Kidney epithelial cell (primary cell): ENCODE results near the gene MITF. TPM values are rescaled to one million over a fixed set of nuclear protein-coding genes. Genes with fewer than 3 reads are reported as not detected.
A peak's percentile ranks its signal among the peaks of the same experiment; 100 is the strongest.
"Not testable (repeated sequence)": the region's sequence is repeated elsewhere in the genome, so short reads cannot be mapped to it uniquely, and the experiment has no call there.

Experiments
- DNase-seq: peaks from one replicate; pipeline ENCODE4 v3.0.0-alpha.2; 2010; ENCODE audit warnings: low read depth
- H3K27me3 ChIP-seq: 2 replicates; pipeline ENCODE4 v1.6.0; 2011; ENCODE audit warnings: low read length; ENCODE audit not compliant: control insufficient read depth, insufficient read depth
- H3K36me3 ChIP-seq: 2 replicates; pipeline ENCODE4 v1.5.1; 2011; ENCODE audit warnings: low read length; ENCODE audit not compliant: control insufficient read depth, insufficient read depth
- H3K4me3 ChIP-seq: 2 replicates; pipeline ENCODE4 v1.5.1; 2011; ENCODE audit warnings: low read depth, mild to moderate bottlenecking, control low read depth, low read length
- total RNA-seq: library from RNA; depleted of rRNA; stranded (reverse); fragments of >200 nt; gene quantifications from 2 replicates; pipeline ENCODE4 v1.2.3, GENCODE V29; 2015
- TF ChIP-seq, protein P1 (sequence below): IDR thresholded peaks from 2 replicates; pipeline ENCODE4 v1.5.1; 2011; ENCODE audit warnings: mild to moderate bottlenecking, moderate library complexity, low read length, control low read depth, inconsistent platforms; ENCODE audit not compliant: insufficient read depth, poor library complexity, severe bottlenecking

The MITF gene
- total RNA-seq, 1 donor from 2014 or later, result 5.8 TPM

DNA sequence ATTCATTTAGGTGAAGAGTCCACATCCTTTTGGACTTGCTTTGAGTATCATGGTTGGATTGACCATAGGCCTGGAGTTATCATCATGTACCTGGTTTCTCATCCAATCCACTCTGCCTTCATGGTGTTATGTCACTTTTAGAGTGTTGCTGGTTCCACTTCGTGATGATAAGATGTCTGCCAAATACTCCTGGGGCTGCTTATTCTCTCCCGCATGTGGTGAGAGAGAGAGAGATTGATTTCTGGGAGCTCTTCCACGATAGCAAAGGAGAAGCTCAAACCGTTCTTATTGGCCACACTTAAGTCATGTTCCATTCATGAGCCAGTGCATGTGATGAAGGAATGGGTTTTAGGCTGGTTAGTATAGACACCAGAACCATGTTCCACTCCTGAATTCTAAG lies 47.6 kb downstream of the MITF start:
- TF ChIP-seq, protein P1, sequence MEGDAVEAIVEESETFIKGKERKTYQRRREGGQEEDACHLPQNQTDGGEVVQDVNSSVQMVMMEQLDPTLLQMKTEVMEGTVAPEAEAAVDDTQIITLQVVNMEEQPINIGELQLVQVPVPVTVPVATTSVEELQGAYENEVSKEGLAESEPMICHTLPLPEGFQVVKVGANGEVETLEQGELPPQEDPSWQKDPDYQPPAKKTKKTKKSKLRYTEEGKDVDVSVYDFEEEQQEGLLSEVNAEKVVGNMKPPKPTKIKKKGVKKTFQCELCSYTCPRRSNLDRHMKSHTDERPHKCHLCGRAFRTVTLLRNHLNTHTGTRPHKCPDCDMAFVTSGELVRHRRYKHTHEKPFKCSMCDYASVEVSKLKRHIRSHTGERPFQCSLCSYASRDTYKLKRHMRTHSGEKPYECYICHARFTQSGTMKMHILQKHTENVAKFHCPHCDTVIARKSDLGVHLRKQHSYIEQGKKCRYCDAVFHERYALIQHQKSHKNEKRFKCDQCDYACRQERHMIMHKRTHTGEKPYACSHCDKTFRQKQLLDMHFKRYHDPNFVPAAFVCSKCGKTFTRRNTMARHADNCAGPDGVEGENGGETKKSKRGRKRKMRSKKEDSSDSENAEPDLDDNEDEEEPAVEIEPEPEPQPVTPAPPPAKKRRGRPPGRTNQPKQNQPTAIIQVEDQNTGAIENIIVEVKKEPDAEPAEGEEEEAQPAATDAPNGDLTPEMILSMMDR, result no peak
- H3K36me3 ChIP-seq, result no peaks in the 10 kb centered on the region
- no peak for DNase-seq
- no peaks in the 10 kb centered on the region for H3K27me3 ChIP-seq
- H3K4me3 ChIP-seq, result no peak overlapping the region

DNA sequence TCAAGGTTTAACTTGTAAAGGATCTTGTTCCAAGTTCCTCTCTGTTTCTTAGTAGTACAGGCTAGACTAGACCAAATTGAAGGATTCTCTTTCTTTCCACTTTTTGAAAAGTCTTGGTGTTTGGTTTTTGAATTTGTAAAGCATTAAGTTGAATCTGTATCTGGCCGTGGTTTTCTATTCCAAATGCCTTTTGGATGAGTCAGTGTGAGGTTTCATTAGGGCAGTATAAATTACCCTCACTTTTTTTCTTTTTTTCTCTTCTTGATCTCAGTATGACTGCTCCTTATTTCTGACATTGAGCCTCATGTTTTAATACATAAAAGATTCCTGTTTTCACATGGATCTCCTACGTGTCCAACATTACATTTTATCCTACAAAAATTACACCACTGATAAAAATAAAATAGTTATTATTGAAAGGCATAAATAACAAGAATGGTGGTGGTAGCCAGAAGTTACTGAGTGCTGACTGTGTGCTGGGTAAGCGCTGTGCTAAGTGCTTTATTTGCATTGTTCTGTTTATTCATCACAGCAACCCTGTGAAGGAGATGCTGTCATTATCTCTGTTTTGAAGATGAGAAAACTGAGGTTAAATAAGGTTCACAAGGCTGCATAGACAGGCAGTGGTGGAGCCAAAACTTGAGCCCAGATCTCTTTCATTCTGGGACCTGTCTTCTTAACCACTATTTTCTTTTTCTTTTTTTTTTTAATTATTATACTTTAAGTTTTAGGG lies 48.3 kb downstream of the MITF start:
- peak; percentile 75 for DNase-seq
- TF ChIP-seq, protein P1, result no peak
- no peaks in the 10 kb centered on the region for H3K27me3 ChIP-seq
- H3K4me3 ChIP-seq, result no peak overlapping the region
- no peaks in the 10 kb centered on the region for H3K36me3 ChIP-seq

DNA sequence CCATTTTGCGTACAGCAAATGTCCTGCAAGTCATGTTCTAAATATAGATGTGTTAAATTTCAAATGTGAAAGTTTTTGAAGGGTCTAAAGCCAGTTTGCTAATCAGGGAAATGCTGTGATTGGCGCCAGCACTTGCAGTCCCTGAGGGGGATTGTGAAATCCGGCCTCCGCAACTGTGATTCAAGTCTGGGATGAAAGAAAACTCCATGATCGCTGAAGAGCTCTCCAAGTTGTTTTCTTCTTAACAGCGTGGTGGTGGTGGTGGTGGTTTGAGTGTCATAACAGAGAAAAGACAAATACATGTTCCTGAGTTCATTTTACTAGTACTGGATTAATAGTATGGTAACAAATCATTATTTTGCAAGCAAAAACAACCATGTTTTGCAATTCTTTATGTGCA lies 51.8 kb downstream of the MITF start:
- Histone ChIP-seq H3K4me3 (no peak overlapping the region), H3K27me3 (no peaks in the 10 kb centered on the region), H3K36me3 (no peaks in the 10 kb centered on the region)
- TF ChIP-seq, protein P1, result no peak
- DNase-seq, result no peak

DNA sequence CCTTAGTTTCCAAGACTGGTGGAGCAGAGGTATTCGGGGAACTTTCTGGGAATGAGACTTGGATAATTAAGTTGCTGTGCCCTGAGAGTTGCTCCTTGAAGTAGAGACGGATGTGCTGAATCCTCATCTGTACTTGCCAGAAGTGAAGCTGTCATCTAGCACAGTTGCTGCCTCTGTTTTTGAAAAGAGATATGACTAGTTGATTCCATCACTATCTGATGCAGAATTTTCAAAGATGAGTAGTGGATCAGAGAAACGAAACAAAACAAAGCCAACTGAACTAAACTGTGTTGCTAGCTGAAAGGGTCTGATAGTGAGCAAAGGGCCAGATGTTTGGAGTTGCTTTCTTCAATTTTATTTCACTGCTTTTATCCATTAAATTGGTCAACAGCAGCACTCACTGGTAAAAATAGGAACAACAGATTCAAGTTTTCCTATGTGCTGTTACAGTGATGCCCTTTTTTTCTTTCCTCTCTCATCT lies 52.7 kb downstream of the MITF start:
- no peak overlapping the region for H3K4me3 ChIP-seq
- DNase-seq, result no peak
- no peaks in the 10 kb centered on the region for H3K27me3 ChIP-seq
- TF ChIP-seq, protein P1, result peak; percentile 50
- H3K36me3 ChIP-seq, result no peaks in the 10 kb centered on the region

DNA sequence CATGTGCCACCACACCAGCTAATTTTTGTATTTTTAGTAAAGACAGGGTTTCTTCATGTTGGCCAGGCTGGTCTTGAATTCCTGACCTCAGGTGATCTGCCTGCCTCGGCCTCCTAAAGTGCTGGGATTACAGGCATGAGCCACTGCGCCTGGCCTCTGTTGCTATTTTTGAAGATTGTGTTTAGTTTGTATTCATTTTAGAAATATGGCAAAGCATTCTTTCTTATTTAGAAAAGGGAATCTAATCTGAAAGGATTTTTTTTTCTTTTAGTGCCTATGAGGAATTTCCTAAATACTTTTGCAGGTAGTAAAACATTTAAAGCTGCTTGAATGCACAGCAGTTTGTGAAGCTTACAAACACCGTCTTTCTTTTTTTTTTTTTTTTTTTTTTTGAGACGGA lies 56.9 kb downstream of the MITF start:
- not testable (repeated sequence) for H3K27me3 ChIP-seq, H3K4me3 ChIP-seq, DNase-seq, H3K36me3 ChIP-seq

DNA sequence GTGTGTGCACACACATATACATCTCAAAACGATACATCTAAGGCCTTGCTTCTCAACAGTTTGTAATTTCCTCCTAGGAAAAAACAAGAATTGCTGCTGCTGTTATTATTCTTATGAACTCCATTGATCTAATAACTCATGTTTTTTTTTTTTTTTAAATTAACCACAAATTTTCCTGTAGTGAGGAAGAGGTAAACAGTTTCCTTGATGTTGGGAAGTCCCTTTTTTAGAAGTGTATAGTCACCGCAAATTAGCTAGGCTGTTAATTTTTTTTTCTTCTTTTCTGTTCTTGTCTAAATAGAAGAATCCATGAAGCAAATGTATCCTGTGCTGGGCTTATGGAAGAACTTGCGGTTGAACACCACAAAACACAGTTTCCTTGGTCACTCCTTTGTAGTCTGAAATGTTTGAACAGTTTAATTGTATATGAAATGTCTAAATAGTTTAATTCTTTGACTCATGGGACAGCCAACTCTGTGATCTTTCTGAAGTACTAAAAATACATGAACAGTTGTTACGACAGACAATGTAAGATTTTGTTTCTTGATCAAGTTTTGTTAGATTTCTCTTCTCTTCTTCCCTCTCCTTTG lies 64.5 kb downstream of the MITF start:
- H3K27me3 ChIP-seq, result no peaks in the 10 kb centered on the region
- no peaks in the 10 kb centered on the region for H3K36me3 ChIP-seq
- TF ChIP-seq, protein P1, result no peak
- no peak for DNase-seq
- no peak overlapping the region for H3K4me3 ChIP-seq
